ENCODE results near the gene MGRN1. TPM values are rescaled to one million over a fixed set of nuclear protein-coding genes. Genes with fewer than 3 reads are reported as not detected.

Gene MGRN1
- total and polyA plus RNA-seq, 2 of the 13 experiments (the other 11 are each of a cell fraction or from before 2014, with no cell fraction given), result 11.9 to 12.6 TPM

GRCh38 chr16:4663777-4664465, 39.3 kb downstream of the MGRN1 start (continued):
- TF ChIP-seq SNAI1 (CRISPR knock-in tag; IDR thresholded peaks at IDR 0.05; ENCODE audit: borderline replicate concordance) (no peak; the same call in 1 of the 2 replicates), SRSF4 (IDR thresholded peaks at IDR 0.05; ENCODE audit: low read depth, low read length, poor library complexity, severe bottlenecking) (no peak), ZSCAN30 (CRISPR knock-in tag; IDR thresholded peaks at IDR 0.05) (no peak), ZNF121 (CRISPR knock-in tag; IDR thresholded peaks at IDR 0.05) (no peak; the same call in 1 of the 2 replicates), ZNF75D (CRISPR knock-in tag; IDR thresholded peaks at IDR 0.05; ENCODE audit: borderline replicate concordance) (no peak), KLF11 (CRISPR knock-in tag; IDR thresholded peaks at IDR 0.05) (peak; percentile 48; the same call in 1 of the 2 replicates), SMYD3 (CRISPR knock-in tag; IDR thresholded peaks at IDR 0.05) (no peak; the same call in 1 of the 2 replicates), NFIB (CRISPR knock-in tag; IDR thresholded peaks at IDR 0.05; ENCODE audit: borderline replicate concordance) (0 out of 2 replicates have a peak, but pooled peaks have one; percentile 52), PHB2 (IDR thresholded peaks at IDR 0.05; ENCODE audit: partially characterized antibody) (no peak), CAMTA2 (CRISPR knock-in tag; IDR thresholded peaks at IDR 0.05; ENCODE audit: borderline replicate concordance) (0 out of 2 replicates have a peak, but pooled peaks have one; percentile 30), ZFP36 (IDR thresholded peaks at IDR 0.05; ENCODE audit: borderline replicate concordance, low read depth, low read length, partially characterized antibody) (no peak), HES4 (CRISPR knock-in tag; IDR thresholded peaks at IDR 0.05; ENCODE audit: borderline replicate concordance) (peak; percentile 97), MXD4 (CRISPR knock-in tag; IDR thresholded peaks at IDR 0.05) (peak; percentile 90), ZNF180 (CRISPR knock-in tag; IDR thresholded peaks at IDR 0.05; ENCODE audit: borderline replicate concordance, low read depth) (0 out of 2 replicates have a peak, but pooled peaks have one; percentile 63)
- TF ChIP-seq, protein P1, sequence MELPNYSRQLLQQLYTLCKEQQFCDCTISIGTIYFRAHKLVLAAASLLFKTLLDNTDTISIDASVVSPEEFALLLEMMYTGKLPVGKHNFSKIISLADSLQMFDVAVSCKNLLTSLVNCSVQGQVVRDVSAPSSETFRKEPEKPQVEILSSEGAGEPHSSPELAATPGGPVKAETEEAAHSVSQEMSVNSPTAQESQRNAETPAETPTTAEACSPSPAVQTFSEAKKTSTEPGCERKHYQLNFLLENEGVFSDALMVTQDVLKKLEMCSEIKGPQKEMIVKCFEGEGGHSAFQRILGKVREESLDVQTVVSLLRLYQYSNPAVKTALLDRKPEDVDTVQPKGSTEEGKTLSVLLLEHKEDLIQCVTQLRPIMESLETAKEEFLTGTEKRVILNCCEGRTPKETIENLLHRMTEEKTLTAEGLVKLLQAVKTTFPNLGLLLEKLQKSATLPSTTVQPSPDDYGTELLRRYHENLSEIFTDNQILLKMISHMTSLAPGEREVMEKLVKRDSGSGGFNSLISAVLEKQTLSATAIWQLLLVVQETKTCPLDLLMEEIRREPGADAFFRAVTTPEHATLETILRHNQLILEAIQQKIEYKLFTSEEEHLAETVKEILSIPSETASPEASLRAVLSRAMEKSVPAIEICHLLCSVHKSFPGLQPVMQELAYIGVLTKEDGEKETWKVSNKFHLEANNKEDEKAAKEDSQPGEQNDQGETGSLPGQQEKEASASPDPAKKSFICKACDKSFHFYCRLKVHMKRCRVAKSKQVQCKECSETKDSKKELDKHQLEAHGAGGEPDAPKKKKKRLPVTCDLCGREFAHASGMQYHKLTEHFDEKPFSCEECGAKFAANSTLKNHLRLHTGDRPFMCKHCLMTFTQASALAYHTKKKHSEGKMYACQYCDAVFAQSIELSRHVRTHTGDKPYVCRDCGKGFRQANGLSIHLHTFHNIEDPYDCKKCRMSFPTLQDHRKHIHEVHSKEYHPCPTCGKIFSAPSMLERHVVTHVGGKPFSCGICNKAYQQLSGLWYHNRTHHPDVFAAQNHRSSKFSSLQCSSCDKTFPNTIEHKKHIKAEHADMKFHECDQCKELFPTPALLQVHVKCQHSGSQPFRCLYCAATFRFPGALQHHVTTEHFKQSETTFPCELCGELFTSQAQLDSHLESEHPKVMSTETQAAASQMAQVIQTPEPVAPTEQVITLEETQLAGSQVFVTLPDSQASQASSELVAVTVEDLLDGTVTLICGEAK (IDR thresholded peaks at IDR 0.05), result no peak
- TF ChIP-seq, protein P1 (CRISPR knock-in tag; IDR thresholded peaks at IDR 0.05), result peak; percentile 81
- TF ChIP-seq, protein P2, sequence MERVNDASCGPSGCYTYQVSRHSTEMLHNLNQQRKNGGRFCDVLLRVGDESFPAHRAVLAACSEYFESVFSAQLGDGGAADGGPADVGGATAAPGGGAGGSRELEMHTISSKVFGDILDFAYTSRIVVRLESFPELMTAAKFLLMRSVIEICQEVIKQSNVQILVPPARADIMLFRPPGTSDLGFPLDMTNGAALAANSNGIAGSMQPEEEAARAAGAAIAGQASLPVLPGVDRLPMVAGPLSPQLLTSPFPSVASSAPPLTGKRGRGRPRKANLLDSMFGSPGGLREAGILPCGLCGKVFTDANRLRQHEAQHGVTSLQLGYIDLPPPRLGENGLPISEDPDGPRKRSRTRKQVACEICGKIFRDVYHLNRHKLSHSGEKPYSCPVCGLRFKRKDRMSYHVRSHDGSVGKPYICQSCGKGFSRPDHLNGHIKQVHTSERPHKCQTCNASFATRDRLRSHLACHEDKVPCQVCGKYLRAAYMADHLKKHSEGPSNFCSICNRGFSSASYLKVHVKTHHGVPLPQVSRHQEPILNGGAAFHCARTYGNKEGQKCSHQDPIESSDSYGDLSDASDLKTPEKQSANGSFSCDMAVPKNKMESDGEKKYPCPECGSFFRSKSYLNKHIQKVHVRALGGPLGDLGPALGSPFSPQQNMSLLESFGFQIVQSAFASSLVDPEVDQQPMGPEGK (CRISPR knock-in tag; IDR thresholded peaks at IDR 0.05), result peak; percentile 87
- TF ChIP-seq, protein P3, sequence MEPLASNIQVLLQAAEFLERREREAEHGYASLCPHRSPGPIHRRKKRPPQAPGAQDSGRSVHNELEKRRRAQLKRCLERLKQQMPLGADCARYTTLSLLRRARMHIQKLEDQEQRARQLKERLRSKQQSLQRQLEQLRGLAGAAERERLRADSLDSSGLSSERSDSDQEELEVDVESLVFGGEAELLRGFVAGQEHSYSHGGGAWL (CRISPR knock-in tag; IDR thresholded peaks at IDR 0.05), result peak; percentile 96

All from HepG2 (cell line).